NCI-H146 (cell line): Measurements from ENCODE around the gene TEX22.

Experiments used
- DNase-seq: peaks from one replicate; lab custom pipeline; 2025; lab: John Stamatoyannopoulos, UW

Gene TEX22

GRCh38 chr14:105420974-105421674 lies 22.8 kb downstream of the TEX22 start:
- no peak for DNase-seq

GRCh38 chr14:105421723-105422615 lies 23.6 kb downstream of the TEX22 start:
- DNase-seq, result no peak

DNA sequence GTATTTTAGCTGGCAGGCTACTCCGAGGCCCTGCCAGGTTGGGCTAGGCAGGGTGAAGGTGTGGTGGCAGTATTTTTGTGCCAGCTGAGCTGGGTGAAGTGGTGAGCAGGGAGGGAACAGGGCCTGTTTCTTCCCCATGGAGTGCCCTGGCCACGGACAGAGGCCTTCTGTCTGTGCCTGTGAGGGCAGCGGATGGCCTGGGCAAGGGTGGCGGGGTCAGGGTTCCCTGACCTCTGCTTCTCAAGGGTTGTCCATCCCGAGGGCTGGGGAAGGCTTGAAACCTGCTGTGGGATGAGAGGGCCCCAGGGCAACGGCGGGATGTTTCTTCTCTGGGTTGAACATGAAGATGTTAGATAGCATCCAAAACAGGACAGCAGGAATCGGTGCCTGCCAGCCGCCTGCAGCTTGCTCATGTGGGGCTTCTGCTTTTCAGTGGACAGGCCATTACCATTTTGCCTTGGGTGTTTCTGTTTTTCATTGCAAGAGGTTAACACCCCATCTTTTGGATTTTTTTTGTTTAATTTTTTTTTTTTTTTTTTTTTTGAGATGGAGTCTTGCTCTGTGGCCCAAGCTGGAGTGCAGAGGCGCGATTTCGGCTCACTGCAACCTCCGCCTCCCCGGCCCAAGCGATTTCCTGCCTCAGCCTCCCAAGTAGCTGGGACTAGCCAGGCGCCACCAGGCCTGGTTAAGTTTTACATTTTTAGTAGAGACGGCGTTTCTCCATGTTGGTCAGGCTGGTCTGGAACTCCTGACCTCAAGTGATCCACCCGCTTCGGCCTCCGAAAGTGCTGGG lies 24.6 kb downstream of the TEX22 start:
- DNase-seq, result no peak

GRCh38 chr14:105423488-105424195 lies 25.3 kb downstream of the TEX22 start:
- no peak for DNase-seq

DNA sequence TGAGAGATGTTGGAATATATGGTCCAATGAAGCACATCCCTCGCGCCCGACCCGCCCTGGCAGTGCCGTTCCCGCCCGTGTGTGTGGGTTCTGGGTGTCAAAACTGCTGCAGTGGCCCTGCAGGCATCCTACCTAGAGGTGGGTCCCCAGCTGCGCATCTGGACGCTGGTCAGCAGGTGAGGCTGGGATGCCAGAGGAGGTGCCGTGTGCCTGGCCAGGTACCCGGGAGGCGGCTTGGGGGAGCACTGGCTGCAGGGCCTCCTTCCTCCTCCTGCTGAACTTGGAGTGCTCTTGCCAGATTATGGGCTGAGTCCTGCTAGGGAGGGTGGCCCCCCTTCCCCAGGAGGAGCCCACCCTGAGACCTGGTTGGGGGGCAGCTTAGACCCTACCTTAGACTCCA lies 26.5 kb downstream of the TEX22 start:
- no peak for DNase-seq

DNA sequence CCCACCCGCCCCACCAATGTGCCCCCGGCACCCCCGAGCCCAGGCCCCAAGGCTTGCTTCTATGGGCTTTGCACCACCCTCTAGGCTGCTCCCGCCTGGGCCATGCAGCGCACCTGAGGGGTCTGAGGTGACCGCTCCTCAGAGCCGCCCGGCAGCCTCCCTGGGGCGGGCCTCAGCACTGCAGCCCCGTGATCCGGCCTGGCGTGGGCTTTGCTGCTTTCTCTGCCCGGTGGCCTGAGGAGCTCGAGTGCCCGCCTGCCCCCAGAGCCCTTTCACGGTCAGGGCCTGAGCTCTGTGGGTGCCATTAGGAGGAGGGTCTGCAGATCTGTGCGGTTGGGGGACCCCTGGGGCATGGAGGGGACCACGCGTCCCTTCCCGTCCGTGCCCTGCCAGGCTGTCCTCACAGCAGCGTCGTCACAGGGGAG lies 27.5 kb downstream of the TEX22 start:
- no peak for DNase-seq

DNA sequence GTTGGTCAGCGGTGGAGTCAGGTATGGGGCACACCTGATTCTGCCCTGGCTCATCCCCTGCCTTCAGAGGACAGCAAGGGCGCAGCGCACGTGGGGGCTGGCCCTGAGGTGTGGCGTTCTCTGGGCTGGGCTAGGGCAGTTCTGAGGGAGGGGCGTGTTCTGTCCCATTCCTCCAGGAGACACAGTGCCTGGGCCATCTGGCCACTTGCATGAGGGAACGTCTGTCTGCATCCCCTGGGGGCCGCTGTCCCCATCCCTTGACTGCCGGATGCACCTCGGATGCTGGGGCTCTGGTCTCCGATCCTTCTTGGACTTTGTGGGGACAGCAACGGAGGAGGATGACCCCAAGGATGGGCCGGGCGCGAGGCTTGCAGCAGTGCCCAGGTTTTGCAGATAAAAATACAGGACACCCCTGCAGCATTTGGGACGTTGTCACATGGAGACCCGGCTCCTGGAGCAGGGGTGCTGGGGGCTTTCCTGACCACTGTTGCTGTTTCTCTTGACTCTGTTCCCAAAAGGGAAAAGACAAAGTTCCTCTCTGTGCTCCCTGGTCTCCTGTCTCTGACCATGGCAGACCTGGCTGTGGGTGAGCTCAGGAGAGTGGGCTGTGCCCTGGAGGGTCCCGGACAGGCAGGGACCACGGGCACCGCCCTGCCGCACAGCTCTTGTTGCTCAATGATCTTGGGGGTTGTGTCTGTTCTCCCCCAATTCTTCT lies 28.2 kb downstream of the TEX22 start:
- no peak for DNase-seq

GRCh38 chr14:105427412-105427811 lies 29.1 kb downstream of the TEX22 start:
- DNase-seq, result no peak

DNA sequence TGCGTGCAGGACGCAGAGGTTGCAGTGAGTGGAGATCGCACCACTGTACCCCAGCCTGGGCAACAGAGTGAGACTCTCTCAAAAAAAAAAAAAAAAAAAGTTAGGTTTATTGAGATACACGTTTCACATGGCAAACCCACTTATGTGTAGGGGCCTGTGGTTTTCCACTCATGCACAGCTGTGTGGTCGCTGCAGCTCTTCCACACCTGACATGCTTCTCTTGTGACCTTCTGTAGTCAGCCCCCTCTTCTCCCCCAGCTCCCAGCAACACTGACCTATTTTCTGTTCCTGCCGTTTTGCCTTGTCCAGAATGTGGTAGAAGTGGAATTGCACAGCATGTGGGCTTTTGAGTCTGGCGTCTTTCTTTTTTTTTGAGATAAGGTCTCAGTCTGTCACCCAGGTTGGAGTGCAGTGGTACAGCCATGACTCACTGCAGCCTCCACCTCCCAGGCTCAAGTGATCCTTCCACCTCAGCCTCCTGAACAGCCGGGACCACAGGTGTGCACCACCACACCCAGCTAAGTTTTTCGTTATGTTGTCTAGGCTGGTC lies 29.7 kb downstream of the TEX22 start:
- no peak for DNase-seq

- DNase-seq, result no peak
Measured at GRCh38 chr14:105430042-105430441, 31.7 kb downstream of the TEX22 start.

DNA sequence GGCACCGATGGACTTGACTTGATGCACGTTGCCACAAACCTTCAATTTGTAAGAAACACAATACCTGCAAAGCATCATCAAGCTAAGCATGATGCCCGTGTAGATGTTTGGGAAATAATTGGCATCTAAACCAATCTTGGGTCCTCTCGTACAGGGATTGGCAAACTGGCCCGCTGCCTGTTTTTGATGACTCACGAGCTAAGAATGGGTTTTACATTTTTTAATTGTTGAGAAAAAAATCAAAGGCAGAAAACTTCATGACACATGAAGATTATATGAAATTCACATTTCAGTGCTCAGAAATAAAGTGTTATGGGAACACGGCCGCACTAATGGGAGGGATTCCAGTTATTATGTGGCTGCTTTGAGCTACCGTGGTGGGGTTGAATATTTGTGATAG lies 32.2 kb downstream of the TEX22 start:
- DNase-seq, result no peak

DNA sequence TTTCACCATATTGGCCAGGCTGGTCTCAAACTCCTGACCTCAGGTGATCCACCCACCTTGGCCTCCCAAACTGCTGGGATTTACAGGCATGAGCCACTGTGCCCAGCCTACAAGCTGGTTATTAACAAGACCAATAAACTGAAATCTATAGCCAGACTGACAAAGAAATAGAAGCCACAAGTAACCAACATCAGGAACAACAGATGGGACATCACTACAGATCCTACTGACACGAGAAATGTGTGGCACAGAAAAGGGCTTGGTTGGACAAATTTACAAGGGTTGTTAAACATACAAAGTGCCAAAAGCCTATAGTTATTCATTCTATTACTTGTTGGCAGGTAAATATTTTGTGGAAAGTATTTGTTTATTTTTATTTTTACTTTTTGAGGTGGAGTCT lies 32.9 kb downstream of the TEX22 start:
- DNase-seq, result no peak

- DNase-seq, result no peak
Measured at GRCh38 chr14:105432657-105433056, 34.3 kb downstream of the TEX22 start.

- DNase-seq, result no peak
Measured at GRCh38 chr14:105433161-105433605, 34.8 kb downstream of the TEX22 start.

GRCh38 chr14:105436402-105436801 lies 38.1 kb downstream of the TEX22 start:
- no peak for DNase-seq

GRCh38 chr14:105436891-105437722 lies 38.8 kb downstream of the TEX22 start:
- peak; percentile 94 for DNase-seq

GRCh38 chr14:105437723-105438500 lies 39.6 kb downstream of the TEX22 start:
- no peak for DNase-seq

GRCh38 chr14:105439179-105439578 lies 40.8 kb downstream of the TEX22 start:
- DNase-seq, result no peak
